ENCODE results near the gene SYCP2L.

The SYCP2L gene

GRCh38 chr6:10947966-10948365 lies 61.1 kb downstream of the SYCP2L start:
- Histone ChIP-seq H3K36me3 (ENCODE audit: control insufficient read depth in 2 of 2, insufficient read depth in 1 of 2, low read length in 2 of 2) (no peaks in the 10 kb centered on the region; a peak in 1 of 3 replicates), H3K4me1 (ENCODE audit: control insufficient read depth, insufficient read depth, low read length) (no peaks in the 10 kb centered on the region), H3K4me3 (ENCODE audit: low read depth, low read length) (no peak overlapping the region), H3K27ac (ENCODE audit: extremely low read depth, low read depth, low read length) (no peak overlapping the region), H3K9me3 (ENCODE audit: control insufficient read depth, insufficient read depth, low read depth, low read length) (no peaks in the 10 kb centered on the region)
- POLR2A ChIA-PET = no interaction called here
- CTCF ChIA-PET = interaction anchor here (0.8 kb wide), 1 partner anchor 122 kb away, joined by 4 read pairs; no protein-coding TSS in a partner anchor
- no peak for TF ChIP-seq MYNN (tag by site-specific recombination; IDR thresholded peaks at IDR 0.05; ENCODE audit: borderline replicate concordance)
- no peak for TF ChIP-seq KLF9 (tag by site-specific recombination; IDR thresholded peaks at IDR 0.05; ENCODE audit: low read depth)
- TF ChIP-seq IKZF3 (tag by site-specific recombination; IDR thresholded peaks at IDR 0.05) = no peak
- TF ChIP-seq ZNF549 (tag by site-specific recombination; IDR thresholded peaks at IDR 0.05) = no peak
- TF ChIP-seq, protein P1, sequence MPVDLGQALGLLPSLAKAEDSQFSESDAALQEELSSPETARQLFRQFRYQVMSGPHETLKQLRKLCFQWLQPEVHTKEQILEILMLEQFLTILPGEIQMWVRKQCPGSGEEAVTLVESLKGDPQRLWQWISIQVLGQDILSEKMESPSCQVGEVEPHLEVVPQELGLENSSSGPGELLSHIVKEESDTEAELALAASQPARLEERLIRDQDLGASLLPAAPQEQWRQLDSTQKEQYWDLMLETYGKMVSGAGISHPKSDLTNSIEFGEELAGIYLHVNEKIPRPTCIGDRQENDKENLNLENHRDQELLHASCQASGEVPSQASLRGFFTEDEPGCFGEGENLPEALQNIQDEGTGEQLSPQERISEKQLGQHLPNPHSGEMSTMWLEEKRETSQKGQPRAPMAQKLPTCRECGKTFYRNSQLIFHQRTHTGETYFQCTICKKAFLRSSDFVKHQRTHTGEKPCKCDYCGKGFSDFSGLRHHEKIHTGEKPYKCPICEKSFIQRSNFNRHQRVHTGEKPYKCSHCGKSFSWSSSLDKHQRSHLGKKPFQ (tag by site-specific recombination; IDR thresholded peaks at IDR 0.05) = no peak
- TF ChIP-seq ZFHX2 (tag by site-specific recombination; conservative IDR thresholded peaks at IDR 0.05) = no peak
- TF ChIP-seq ZNF174 (tag by site-specific recombination; IDR thresholded peaks at IDR 0.05) = no peak
- no peak for TF ChIP-seq ZNF132 (tag by site-specific recombination; IDR thresholded peaks at IDR 0.05; ENCODE audit: borderline replicate concordance)
- TF ChIP-seq ZNF449 (tag by site-specific recombination; IDR thresholded peaks at IDR 0.05) = no peak
- no peak for TF ChIP-seq ZBTB17 (tag by site-specific recombination; IDR thresholded peaks at IDR 0.05)
- no peak for TF ChIP-seq SALL2 (tag by site-specific recombination; IDR thresholded peaks at IDR 0.05; ENCODE audit: borderline replicate concordance)
- TF ChIP-seq ZNF843 (tag by site-specific recombination; IDR thresholded peaks at IDR 0.05) = no peak

GRCh38 chr6:10949579-10950490 lies 63.0 kb downstream of the SYCP2L start:
- ChIA-PET CTCF (interaction anchor here (0.7 to 8.2 kb wide), 8 partner anchors 32 to 626 kb away, joined by 3 to 174 read pairs (median 8); partner anchors contain the start of gene SYCP2L), POLR2A (interaction anchor here (0.7 kb wide), 1 partner anchor 112 kb away, joined by 4 read pairs; no protein-coding TSS in a partner anchor)
- Histone ChIP-seq H3K36me3 (ENCODE audit: control insufficient read depth in 2 of 2, insufficient read depth in 1 of 2, low read length in 2 of 2) (no peaks in the 10 kb centered on the region; a peak in 1 of 3 replicates), H3K9me3 (ENCODE audit: control insufficient read depth, insufficient read depth, low read depth, low read length) (no peaks in the 10 kb centered on the region), H3K27ac (ENCODE audit: extremely low read depth, low read depth, low read length) (no peak overlapping the region), H3K4me3 (ENCODE audit: low read depth, low read length) (no peak overlapping the region), H3K4me1 (ENCODE audit: control insufficient read depth, insufficient read depth, low read length) (no peaks in the 10 kb centered on the region)
- no peak for TF ChIP-seq GFI1B (tag by site-specific recombination; IDR thresholded peaks at IDR 0.05)
- TF ChIP-seq ZNF10 (tag by site-specific recombination; IDR thresholded peaks at IDR 0.05) = no peak
- no peak for TF ChIP-seq ZNF677 (tag by site-specific recombination; IDR thresholded peaks at IDR 0.05)
- no peak for TF ChIP-seq ZNF664 (tag by site-specific recombination; IDR thresholded peaks at IDR 0.05)
- no peak for TF ChIP-seq ZNF24 (tag by site-specific recombination; IDR thresholded peaks at IDR 0.05)
- TF ChIP-seq TCF7L2 (IDR thresholded peaks at IDR 0.05; ENCODE audit: borderline replicate concordance, low read depth, low read length) = no peak
- TF ChIP-seq ZNF510 (tag by site-specific recombination; IDR thresholded peaks at IDR 0.05; ENCODE audit: insufficient replicate concordance) = no peak
- no peak for TF ChIP-seq ZNF548 (tag by site-specific recombination; IDR thresholded peaks at IDR 0.05)
- TF ChIP-seq ZNF366 (tag by site-specific recombination; conservative IDR thresholded peaks at IDR 0.05) = no peak
- TF ChIP-seq ZNF121 (tag by site-specific recombination; IDR thresholded peaks at IDR 0.05) = no peak
- no peak for TF ChIP-seq FEZF1 (tag by site-specific recombination; IDR thresholded peaks at IDR 0.05)
- TF ChIP-seq ZNF529 (tag by site-specific recombination; IDR thresholded peaks at IDR 0.05; ENCODE audit: insufficient replicate concordance) = no peak
- no peak for TF ChIP-seq ZSCAN16 (tag by site-specific recombination; IDR thresholded peaks at IDR 0.05)
- no peak for TF ChIP-seq SALL2 (tag by site-specific recombination; IDR thresholded peaks at IDR 0.05; ENCODE audit: borderline replicate concordance)
- TF ChIP-seq ZNF544 (tag by site-specific recombination; IDR thresholded peaks at IDR 0.05) = no peak
- TF ChIP-seq, protein P2, sequence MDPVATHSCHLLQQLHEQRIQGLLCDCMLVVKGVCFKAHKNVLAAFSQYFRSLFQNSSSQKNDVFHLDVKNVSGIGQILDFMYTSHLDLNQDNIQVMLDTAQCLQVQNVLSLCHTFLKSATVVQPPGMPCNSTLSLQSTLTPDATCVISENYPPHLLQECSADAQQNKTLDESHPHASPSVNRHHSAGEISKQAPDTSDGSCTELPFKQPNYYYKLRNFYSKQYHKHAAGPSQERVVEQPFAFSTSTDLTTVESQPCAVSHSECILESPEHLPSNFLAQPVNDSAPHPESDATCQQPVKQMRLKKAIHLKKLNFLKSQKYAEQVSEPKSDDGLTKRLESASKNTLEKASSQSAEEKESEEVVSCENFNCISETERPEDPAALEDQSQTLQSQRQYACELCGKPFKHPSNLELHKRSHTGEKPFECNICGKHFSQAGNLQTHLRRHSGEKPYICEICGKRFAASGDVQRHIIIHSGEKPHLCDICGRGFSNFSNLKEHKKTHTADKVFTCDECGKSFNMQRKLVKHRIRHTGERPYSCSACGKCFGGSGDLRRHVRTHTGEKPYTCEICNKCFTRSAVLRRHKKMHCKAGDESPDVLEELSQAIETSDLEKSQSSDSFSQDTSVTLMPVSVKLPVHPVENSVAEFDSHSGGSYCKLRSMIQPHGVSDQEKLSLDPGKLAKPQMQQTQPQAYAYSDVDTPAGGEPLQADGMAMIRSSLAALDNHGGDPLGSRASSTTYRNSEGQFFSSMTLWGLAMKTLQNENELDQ (tag by site-specific recombination; IDR thresholded peaks at IDR 0.05; ENCODE audit: low read depth) = no peak
- no peak for TF ChIP-seq ZNF501 (tag by site-specific recombination; IDR thresholded peaks at IDR 0.05)
